ENCODE results near the gene BEX5.

GRCh38 chrX:102155806-102156179, at the start of gene BEX5:
- TF ChIP-seq EZH2 (IDR thresholded peaks at IDR 0.05; ENCODE audit: insufficient read depth, poor library complexity, severe bottlenecking) (no peak), EZH2phosphoT487 (IDR thresholded peaks at IDR 0.05; ENCODE audit: insufficient read depth, low read depth) (no peak)
